K562 (cell line): ENCODE measurements around the gene CTXN1. TPM values are rescaled to one million over a fixed set of nuclear protein-coding genes. Genes with fewer than 3 reads are reported as not detected.

Experiments used
- CHAMP1 ChIP-seq: fragments of 450-650 bp; IDR thresholded peaks from 2 replicates; pipeline ENCODE4 v1.6.1; 2016; ENCODE audit warnings: mild to moderate bottlenecking
- CSDE1 ChIP-seq, 2 experiments: fragments of 450-650 bp; IDR thresholded peaks; 2 replicates each; pipeline ENCODE4 v1.6.1; 2016; ENCODE audit warnings: mild to moderate bottlenecking in 1 of 2
- ELF2 ChIP-seq: fragments of 250-450 bp; sonication (Bioruptor Pico); IDR thresholded peaks from 2 replicates; pipeline ENCODE4 v1.5.0; 2021; ENCODE audit warnings: mild to moderate bottlenecking
- FOXK1 ChIP-seq: sonication (generic); formaldehyde crosslinking; IDR thresholded peaks from 2 replicates; pipeline ENCODE4 v1.8.0; 2022; ENCODE audit warnings: missing genetic modification reagents, mild to moderate bottlenecking, borderline replicate concordance
- HDAC8 ChIP-seq: fragments of 450-650 bp; IDR thresholded peaks from 2 replicates; pipeline ENCODE4 v1.6.1; 2016; ENCODE audit warnings: mild to moderate bottlenecking, missing genetic modification characterization, moderate library complexity, missing compliant biosample characterization
- HNRNPLL ChIP-seq: fragments of 200-400 bp; formaldehyde crosslinking; IDR thresholded peaks from 2 replicates; pipeline ENCODE4 v1.6.1; 2017; ENCODE audit warnings: low read length, low read depth, mild to moderate bottlenecking; ENCODE audit not compliant: poor library complexity, severe bottlenecking
- KDM5B ChIP-seq: fragments of 200-600 bp; sonication (generic); IDR thresholded peaks from 2 replicates; pipeline ENCODE4 v1.6.1; 2012; ENCODE audit warnings: low read depth, mild to moderate bottlenecking, moderate library complexity, low read length, control low read depth, inconsistent platforms; ENCODE audit not compliant: insufficient replicate concordance
- MYC ChIP-seq, 2 experiments: fragments of 250-450 bp in 1 of 2; sonication (Bioruptor Pico) in 1 of 2; IDR thresholded peaks; 2 replicates each; pipeline versions ENCODE4 v1.5.1 to v1.6.1; 2012 to 2021; ENCODE audit warnings: low read depth in 2 of 2, borderline replicate concordance in 1 of 2, improper control_type of control experiment in 1 of 2, low read length in 1 of 2, mild to moderate bottlenecking in 1 of 2, moderate library complexity in 1 of 2
- NFIX ChIP-seq: fragments of 250-450 bp; sonication (Bioruptor Pico); IDR thresholded peaks from 2 replicates; pipeline ENCODE4 v1.4.0; 2020; ENCODE audit warnings: low read depth, mild to moderate bottlenecking, moderate library complexity
- NONO ChIP-seq, 2 experiments: fragments of 200-400 bp in 1 of 2; fragments of 450-650 bp in 1 of 2; formaldehyde crosslinking in 1 of 2; IDR thresholded peaks; 2 replicates each; pipeline ENCODE4 v1.6.1; 2017; ENCODE audit warnings: low read depth in 2 of 2, mild to moderate bottlenecking in 2 of 2, moderate library complexity in 2 of 2, low read length in 1 of 2
- NR2F6 ChIP-seq: fragments of 450-650 bp; formaldehyde crosslinking; IDR thresholded peaks from 2 replicates; pipeline ENCODE4 v1.4.0; 2020; ENCODE audit warnings: mild to moderate bottlenecking
- PHB ChIP-seq: fragments of 250-450 bp; sonication (Bioruptor Pico); IDR thresholded peaks from 2 replicates; pipeline ENCODE4 v1.5.0; 2021
- PRPF4 ChIP-seq: fragments of 200-400 bp; formaldehyde crosslinking; IDR thresholded peaks from one replicate; pipeline ENCODE4 v1.6.1; 2017; ENCODE audit warnings: low read length, low read depth, mild to moderate bottlenecking; ENCODE audit not compliant: insufficient read depth, poor library complexity, severe bottlenecking
- RBM25 ChIP-seq: fragments of 200-400 bp; formaldehyde crosslinking; IDR thresholded peaks from 2 replicates; pipeline ENCODE4 v1.6.1; 2018; ENCODE audit warnings: low read length, low read depth, moderate library complexity; ENCODE audit not compliant: severe bottlenecking
- SMAD1 ChIP-seq: fragments of 150-350 bp; IDR thresholded peaks from 2 replicates; pipeline ENCODE4 v1.6.1; 2014; ENCODE audit warnings: low read length, low read depth; ENCODE audit not compliant: partially characterized antibody
- SMARCB1 ChIP-seq: IDR thresholded peaks from 2 replicates; pipeline ENCODE4 v1.6.1; 2011; ENCODE audit warnings: improper control_type of control experiment, low read depth; ENCODE audit not compliant: insufficient read length
- TEAD4 ChIP-seq, 2 experiments: sonication (generic) in 1 of 2; formaldehyde crosslinking in 1 of 2; IDR thresholded peaks; 2 replicates each; pipeline versions ENCODE4 v1.6.1 to v1.8.0; 2012 to 2022; ENCODE audit warnings: borderline replicate concordance in 1 of 2, inconsistent platforms in 1 of 2, low read length in 1 of 2, mild to moderate bottlenecking in 1 of 2, missing genetic modification reagents in 1 of 2
- TOE1 ChIP-seq, 2 experiments: fragments of 450-650 bp in 1 of 2; sonication (generic) in 1 of 2; formaldehyde crosslinking in 1 of 2; IDR thresholded peaks; 2 replicates each; pipeline versions ENCODE4 v1.7.1 to v1.8.0; 2016 to 2022; ENCODE audit warnings: borderline replicate concordance in 2 of 2, mild to moderate bottlenecking in 2 of 2, antibody characterized with exemption in 1 of 2, inconsistent platforms in 1 of 2, low read depth in 1 of 2, missing genetic modification reagents in 1 of 2, moderate library complexity in 1 of 2
- TSC22D4 ChIP-seq: fragments of 450-650 bp; IDR thresholded peaks from 2 replicates; pipeline ENCODE4 v1.6.1; 2016; ENCODE audit warnings: missing genetic modification characterization, missing biosample characterization, control low read depth
- ZNF232 ChIP-seq: sonication (generic); formaldehyde crosslinking; IDR thresholded peaks from 2 replicates; pipeline ENCODE4 v1.8.0; 2022; ENCODE audit warnings: mild to moderate bottlenecking, missing genetic modification reagents
- ZNF282 ChIP-seq: sonication (generic); formaldehyde crosslinking; IDR thresholded peaks from 2 replicates; pipeline ENCODE4 v1.8.1; 2023; ENCODE audit warnings: missing genetic modification reagents
- ZNF589 ChIP-seq: fragments of 200-800 bp; sonication (Bioruptor generic); IDR thresholded peaks from 2 replicates; pipeline ENCODE4 v1.6.1; 2016; ENCODE audit warnings: low read depth, missing genetic modification characterization, missing compliant biosample characterization
- ZNF717 ChIP-seq: fragments of 250-450 bp; sonication (Bioruptor Pico); IDR thresholded peaks from 2 replicates; pipeline ENCODE4 v1.5.0; 2021
- polyA plus RNA-seq, 8 experiments: library from polyadenylated mRNA; depleted of rRNA in 4 of 8; stranded (reverse) in 5 of 8; unstranded in 3 of 8; fragments of >200 nt; fragmentation: Nextera tagmentation in 2 of 8; fragmentation: Illumina TruSeq in 1 of 8; extraction: Ambion mirVana in 2 of 8; extraction: Trizol in 1 of 8; gene quantifications; 2 replicates each; pipeline versions ENCODE4 v1.2.1 to v1.2.3, GENCODE V29; 2011 to 2014; ENCODE audit warnings: inconsistent platforms in 1 of 8, missing spikeins in 1 of 8
- total RNA-seq, 7 experiments: library from RNA; depleted of rRNA in 6 of 7; stranded (reverse); fragments of >200 nt in 6 of 7; fragmentation: Illumina TruSeq in 2 of 7; extraction: Trizol in 2 of 7; gene quantifications; 2 replicates each; pipeline versions ENCODE4 v1.2.1 to v1.2.3, GENCODE V29; 2011 to 2021; ENCODE audit warnings: low replicate concordance in 1 of 7
- TF ChIP-seq, protein P1 (sequence below): sonication (generic); formaldehyde crosslinking; IDR thresholded peaks from 2 replicates; pipeline ENCODE4 v1.8.1; 2022; ENCODE audit warnings: missing genetic modification reagents

The CTXN1 gene
- total and polyA plus RNA-seq, 9 of the 15 experiments (the other 6 are each of a cell fraction or from before 2014, with no cell fraction given) = 0.15 to 37.4 (median 1.8) TPM; not detected in 2

DNA sequence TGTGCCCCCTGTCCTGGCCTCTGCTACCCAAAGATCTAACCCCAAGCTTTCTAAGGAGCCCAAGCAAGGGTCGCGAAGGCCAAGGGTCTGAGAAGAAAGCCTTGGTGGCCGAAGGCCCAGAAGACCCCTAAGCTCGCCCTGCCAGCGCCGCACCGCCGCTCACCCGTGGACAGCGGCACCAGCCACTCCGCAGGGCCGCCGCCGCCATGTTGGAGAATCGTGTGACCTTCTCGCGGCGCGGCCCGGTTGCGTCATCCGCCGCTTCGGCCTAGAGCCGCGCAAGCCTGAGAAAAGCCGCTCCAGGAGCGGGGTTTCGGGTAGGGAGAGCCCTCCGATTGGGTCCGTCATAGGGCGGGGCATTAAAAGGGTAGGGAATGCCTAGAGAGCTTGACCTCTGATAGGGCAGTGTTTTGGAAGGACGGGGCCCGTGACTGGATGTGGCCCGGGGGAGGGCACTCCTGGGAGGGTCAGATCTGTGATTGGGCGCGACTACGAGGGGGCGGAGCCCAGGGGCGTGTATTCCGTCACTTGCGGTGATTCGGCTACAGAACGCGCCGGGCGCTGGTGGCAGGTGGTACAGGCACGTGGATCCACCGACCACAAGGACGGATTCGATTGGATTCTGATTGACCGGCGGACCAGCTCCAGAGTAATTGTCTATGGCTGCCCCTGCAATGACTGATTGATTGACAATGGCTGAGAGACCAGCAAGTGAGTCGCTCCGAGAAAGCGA lies 17.7 kb upstream of the CTXN1 start, which contains the start of gene TIMM44 (continued):
- TF ChIP-seq PHB (CRISPR knock-in tag) = no peak
- TF ChIP-seq NONO (IDR thresholded peaks at IDR 0.05; ENCODE audit: low read depth in 2 of 2, low read length in 1 of 2) = no peak; a peak in 1 of 4 replicates
- peak; percentile 97 for TF ChIP-seq HNRNPLL
- no peak for TF ChIP-seq ZNF589 (CRISPR knock-in tag)
- no peak for TF ChIP-seq NR2F6 (CRISPR knock-in tag)
- TF ChIP-seq TOE1 (IDR thresholded peaks at IDR 0.05; ENCODE audit: borderline replicate concordance) = no peak; the same call in 1 of the 2 replicates
- TF ChIP-seq TOE1 (CRISPR knock-in tag; IDR thresholded peaks at IDR 0.05; ENCODE audit: borderline replicate concordance, low read depth) = no peak
- no peak for TF ChIP-seq ELF2 (CRISPR knock-in tag)
- TF ChIP-seq CSDE1 (IDR thresholded peaks at IDR 0.05) = no peak; a peak in 1 of 4 replicates
- TF ChIP-seq SMAD1 = peak; percentile 27
- TF ChIP-seq NFIX = 0 out of 2 replicates have a peak, but pooled peaks have one; percentile 11
- no peak for TF ChIP-seq HDAC8 (tag)
- TF ChIP-seq ZNF282 = no peak
- no peak for TF ChIP-seq ZNF717 (CRISPR knock-in tag)
- peak; percentile 27 for TF ChIP-seq RBM25
- TF ChIP-seq SMARCB1 = no peak
- TF ChIP-seq CHAMP1 = no peak
- TF ChIP-seq, protein P1, sequence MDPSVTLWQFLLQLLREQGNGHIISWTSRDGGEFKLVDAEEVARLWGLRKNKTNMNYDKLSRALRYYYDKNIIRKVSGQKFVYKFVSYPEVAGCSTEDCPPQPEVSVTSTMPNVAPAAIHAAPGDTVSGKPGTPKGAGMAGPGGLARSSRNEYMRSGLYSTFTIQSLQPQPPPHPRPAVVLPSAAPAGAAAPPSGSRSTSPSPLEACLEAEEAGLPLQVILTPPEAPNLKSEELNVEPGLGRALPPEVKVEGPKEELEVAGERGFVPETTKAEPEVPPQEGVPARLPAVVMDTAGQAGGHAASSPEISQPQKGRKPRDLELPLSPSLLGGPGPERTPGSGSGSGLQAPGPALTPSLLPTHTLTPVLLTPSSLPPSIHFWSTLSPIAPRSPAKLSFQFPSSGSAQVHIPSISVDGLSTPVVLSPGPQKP (CRISPR knock-in tag) = no peak
- no peak for TF ChIP-seq TSC22D4
- no peak for TF ChIP-seq TEAD4 (IDR thresholded peaks at IDR 0.05; ENCODE audit: low read length)
- no peak; the same call in none of the 2 replicates for TF ChIP-seq TEAD4 (CRISPR knock-in tag; IDR thresholded peaks at IDR 0.05; ENCODE audit: borderline replicate concordance)
- no peak for TF ChIP-seq FOXK1
- no peak for TF ChIP-seq PRPF4
- TF ChIP-seq ZNF232 (CRISPR knock-in tag) = no peak
- TF ChIP-seq KDM5B = peak; percentile 96
- TF ChIP-seq MYC (IDR thresholded peaks at IDR 0.05; ENCODE audit: low read depth, low read length) = peak; percentile 97
- TF ChIP-seq MYC (CRISPR knock-in tag; IDR thresholded peaks at IDR 0.05; ENCODE audit: borderline replicate concordance, low read depth) = peak; percentile 85
